GM19463 (cell line): ENCODE data around the gene SLC22A23.

Experiments
- ATAC-seq: cut with Tn5 transposase; IDR thresholded peaks from one replicate; pipeline ENCODE4 v1.9.1; 2021; ENCODE audit warnings: mild to moderate bottlenecking, moderate library complexity; ENCODE audit not compliant: unreplicated experiment

Gene SLC22A23

GRCh38 chr6:3289664-3290055 is 167.2 kb downstream of the SLC22A23 start:
- ATAC-seq: no peak

GRCh38 chr6:3288711-3289663 is 167.9 kb downstream of the SLC22A23 start:
- no peak for ATAC-seq

GRCh38 chr6:3287976-3288707 is 168.7 kb downstream of the SLC22A23 start:
- ATAC-seq: no peak

- no peak for ATAC-seq
Observed at GRCh38 chr6:3287308-3287707, 169.5 kb downstream of the SLC22A23 start.

- no peak for ATAC-seq
Observed at GRCh38 chr6:3286641-3287171, 170.1 kb downstream of the SLC22A23 start.

- ATAC-seq: no peak
Observed at GRCh38 chr6:3285732-3286131, 171.1 kb downstream of the SLC22A23 start.

GRCh38 chr6:3285049-3285639 is 171.7 kb downstream of the SLC22A23 start:
- ATAC-seq: no peak

GRCh38 chr6:3284436-3284876 is 172.4 kb downstream of the SLC22A23 start:
- ATAC-seq: no peak

GRCh38 chr6:3283641-3284435 is 173.0 kb downstream of the SLC22A23 start:
- no peak for ATAC-seq

GRCh38 chr6:3283241-3283640 is 173.6 kb downstream of the SLC22A23 start:
- ATAC-seq: no peak

GRCh38 chr6:3282476-3283236 is 174.2 kb downstream of the SLC22A23 start:
- no peak for ATAC-seq

- ATAC-seq: no peak
Observed at GRCh38 chr6:3281631-3282475, 175.0 kb downstream of the SLC22A23 start.

- no peak for ATAC-seq
Observed at GRCh38 chr6:3280866-3281465, 175.9 kb downstream of the SLC22A23 start.

- no peak for ATAC-seq
Observed at GRCh38 chr6:3280091-3280490, 176.8 kb downstream of the SLC22A23 start.

GRCh38 chr6:3278691-3279090 is 178.2 kb downstream of the SLC22A23 start:
- ATAC-seq: no peak

GRCh38 chr6:3277851-3278416 is 178.9 kb downstream of the SLC22A23 start:
- ATAC-seq: no peak

- ATAC-seq: no peak
Observed at GRCh38 chr6:3277251-3277650, 179.6 kb downstream of the SLC22A23 start.
